Activated CD4-positive, alpha-beta T cell treated with anti-CD3 and anti-CD28 coated beads, Interleukin-2, amount 50 U/mL, for 4 hours (primary cell): ENCODE data around the gene SMC2.

Experiments used
- DNase-seq, 2 experiments: peaks; one replicate each; pipeline ENCODE4 v3.0.0-alpha.2; 2020

Gene SMC2

GRCh38 chr9:104108315-104108714 is 14.2 kb downstream of the SMC2 start:
- no peak for DNase-seq

GRCh38 chr9:104110509-104110908 is 16.4 kb downstream of the SMC2 start:
- DNase-seq, result no peak

GRCh38 chr9:104118916-104119315 is 24.8 kb downstream of the SMC2 start:
- no peak for DNase-seq

GRCh38 chr9:104121022-104121421 is 26.9 kb downstream of the SMC2 start:
- no peak for DNase-seq

GRCh38 chr9:104138243-104138868 is 44.2 kb downstream of the SMC2 start:
- DNase-seq, result no peak

GRCh38 chr9:104142799-104143549 is 48.9 kb downstream of the SMC2 start:
- no peak for DNase-seq

- DNase-seq, result no peak
Observed at GRCh38 chr9:104143550-104143910, 49.4 kb downstream of the SMC2 start.

GRCh38 chr9:104144336-104144735 is 50.2 kb downstream of the SMC2 start:
- DNase-seq, result no peak

- no peak for DNase-seq
Observed at GRCh38 chr9:104173067-104173466, 79.0 kb downstream of the SMC2 start.

- no peak for DNase-seq
Observed at GRCh38 chr9:104177003-104177611, 83.0 kb downstream of the SMC2 start.

- no peak for DNase-seq
Observed at GRCh38 chr9:104177676-104178075, 83.6 kb downstream of the SMC2 start.
